T-helper 1 cell treated with Interleukin-12 subunit alpha and Interleukin-12 subunit beta and Interleukin-4 antibody, amounts not matched to agents 30 μg/mL and 1 μg/mL, for 36 hours (primary cell): ENCODE data around the gene LIMK2.
"Not testable (repeated sequence)": the region's sequence is repeated elsewhere in the genome, so short reads cannot be mapped to it uniquely, and the experiment has no call there.

Source experiments
- H3K27ac Mint-ChIP-seq: one replicate; pipeline ENCODE4 v1.8.0; 2021; ENCODE audit warnings: mild to moderate bottlenecking, mixed read lengths
- H3K27me3 Mint-ChIP-seq: one replicate; pipeline ENCODE4 v1.8.0; 2021; ENCODE audit warnings: low read depth, mixed read lengths
- H3K36me3 Mint-ChIP-seq: one replicate; pipeline ENCODE4 v1.8.0; 2021; ENCODE audit warnings: low read depth, mixed read lengths
- H3K4me1 Mint-ChIP-seq: one replicate; pipeline ENCODE4 v1.8.0; 2021; ENCODE audit warnings: low read depth, mixed read lengths
- H3K4me3 Mint-ChIP-seq: one replicate; pipeline ENCODE4 v1.8.0; 2021; ENCODE audit warnings: mild to moderate bottlenecking, moderate library complexity, mixed read lengths
- H3K9me3 Mint-ChIP-seq: one replicate; pipeline ENCODE4 v1.8.0; 2021; ENCODE audit warnings: mixed read lengths

The LIMK2 gene

DNA sequence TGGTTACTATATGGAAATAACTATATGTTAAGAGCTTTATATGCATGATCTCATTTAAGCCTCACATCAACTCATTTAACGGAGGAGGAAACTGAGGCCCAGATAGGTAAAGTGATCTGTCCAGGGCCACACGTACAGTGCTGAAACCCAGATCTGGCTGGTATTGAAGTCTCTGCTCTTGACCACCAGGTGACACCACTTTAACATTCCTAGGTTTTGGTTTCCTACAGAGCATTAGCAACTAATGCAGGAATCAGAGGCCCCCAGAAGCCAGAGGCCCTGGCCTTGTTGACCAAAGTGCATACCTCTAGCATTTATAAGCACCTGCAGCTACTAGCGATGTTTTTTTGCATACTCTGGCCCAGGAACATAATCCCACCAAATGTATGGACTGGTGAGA is 12.9 kb upstream of the LIMK2 start:
- no peak overlapping the region for H3K27ac Mint-ChIP-seq
- no peaks in the 10 kb centered on the region for H3K4me1 Mint-ChIP-seq
- H3K9me3 Mint-ChIP-seq, result no peaks in the 10 kb centered on the region
- peaks cover 17% of the 10 kb centered on the region for H3K36me3 Mint-ChIP-seq
- H3K27me3 Mint-ChIP-seq, result no peaks in the 10 kb centered on the region
- H3K4me3 Mint-ChIP-seq, result no peak overlapping the region

DNA sequence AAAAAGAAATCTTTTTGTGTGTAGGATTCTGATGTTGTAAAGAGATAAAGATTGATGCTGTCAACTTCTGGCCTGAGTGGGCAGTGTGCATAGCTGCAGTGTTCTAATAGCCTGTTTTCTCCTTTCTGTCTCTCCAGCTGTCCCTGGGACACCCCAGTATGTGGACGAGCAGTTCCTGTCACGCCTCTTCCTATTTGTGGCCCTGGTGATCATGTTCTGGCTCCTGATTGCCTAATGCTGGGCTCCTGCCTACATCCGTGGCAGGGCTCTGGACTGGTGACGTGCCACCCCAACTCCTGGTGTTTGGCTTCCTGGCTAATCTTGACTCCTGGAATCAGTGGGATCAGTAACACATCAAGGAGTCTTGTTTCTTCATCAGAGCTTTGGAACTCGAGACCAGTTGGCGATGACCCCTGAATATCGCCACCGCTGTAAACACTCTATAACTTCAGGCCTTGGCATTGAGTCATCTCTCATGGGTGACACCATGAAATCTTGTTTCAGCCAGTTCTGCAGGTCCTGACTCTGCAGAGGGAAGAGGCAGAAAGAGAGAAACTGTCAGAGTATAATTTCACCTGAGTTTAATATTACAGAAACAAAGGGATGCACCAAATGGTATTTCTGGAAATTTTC is 7.6 kb upstream of the LIMK2 start:
- not testable (repeated sequence) for H3K4me1 Mint-ChIP-seq, H3K9me3 Mint-ChIP-seq, H3K27me3 Mint-ChIP-seq, H3K27ac Mint-ChIP-seq, H3K4me3 Mint-ChIP-seq
- H3K36me3 Mint-ChIP-seq, result peaks cover 15% of the 10 kb centered on the region

DNA sequence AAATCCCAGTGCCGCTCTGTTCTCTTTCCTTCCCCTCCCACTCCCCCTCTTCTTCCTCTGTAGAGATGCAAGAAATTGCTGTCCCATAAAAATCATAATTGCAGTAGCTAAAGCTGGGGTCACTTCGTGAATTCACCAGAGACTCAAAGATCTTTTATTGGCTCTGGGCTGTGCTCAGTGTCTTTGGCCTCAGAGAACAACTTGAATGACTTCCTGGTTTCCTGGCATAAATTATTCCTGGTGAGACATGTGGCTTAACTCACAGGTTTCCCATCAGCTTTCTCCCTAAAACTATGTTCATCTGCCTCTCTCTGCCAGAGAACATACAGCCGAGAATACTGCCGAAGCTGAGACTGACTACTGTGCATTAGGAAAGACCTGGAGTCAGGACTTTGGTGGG is 7.0 kb upstream of the LIMK2 start:
- H3K27ac Mint-ChIP-seq, H3K4me3 Mint-ChIP-seq, H3K9me3 Mint-ChIP-seq, H3K4me1 Mint-ChIP-seq, H3K27me3 Mint-ChIP-seq: not testable (repeated sequence)
- peaks cover 15% of the 10 kb centered on the region for H3K36me3 Mint-ChIP-seq

DNA sequence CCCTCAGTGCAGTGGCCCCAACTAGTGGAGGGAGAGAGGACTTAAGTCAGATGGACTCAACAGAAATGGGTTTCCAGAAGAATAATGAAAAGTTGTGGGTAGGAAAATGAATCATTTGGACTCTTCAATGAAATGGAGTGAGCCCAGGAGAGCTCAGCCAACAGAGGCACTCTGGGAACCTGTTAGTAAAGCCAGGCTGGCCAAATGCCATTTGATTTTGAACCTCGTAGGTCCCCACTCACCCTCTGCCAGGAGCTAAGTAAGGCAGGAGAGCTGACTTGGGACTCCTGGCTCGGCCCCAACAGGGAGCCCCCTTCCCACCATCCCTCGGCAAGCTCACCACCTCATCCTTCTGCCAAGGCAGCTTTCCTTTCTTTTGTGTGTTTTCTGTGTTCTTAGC is 5.6 kb upstream of the LIMK2 start:
- H3K9me3 Mint-ChIP-seq, H3K27ac Mint-ChIP-seq, H3K4me3 Mint-ChIP-seq, H3K27me3 Mint-ChIP-seq: not testable (repeated sequence)
- Mint-ChIP-seq H3K4me1 (peaks cover 16% of the 10 kb centered on the region), H3K36me3 (peaks cover 13% of the 10 kb centered on the region)

DNA sequence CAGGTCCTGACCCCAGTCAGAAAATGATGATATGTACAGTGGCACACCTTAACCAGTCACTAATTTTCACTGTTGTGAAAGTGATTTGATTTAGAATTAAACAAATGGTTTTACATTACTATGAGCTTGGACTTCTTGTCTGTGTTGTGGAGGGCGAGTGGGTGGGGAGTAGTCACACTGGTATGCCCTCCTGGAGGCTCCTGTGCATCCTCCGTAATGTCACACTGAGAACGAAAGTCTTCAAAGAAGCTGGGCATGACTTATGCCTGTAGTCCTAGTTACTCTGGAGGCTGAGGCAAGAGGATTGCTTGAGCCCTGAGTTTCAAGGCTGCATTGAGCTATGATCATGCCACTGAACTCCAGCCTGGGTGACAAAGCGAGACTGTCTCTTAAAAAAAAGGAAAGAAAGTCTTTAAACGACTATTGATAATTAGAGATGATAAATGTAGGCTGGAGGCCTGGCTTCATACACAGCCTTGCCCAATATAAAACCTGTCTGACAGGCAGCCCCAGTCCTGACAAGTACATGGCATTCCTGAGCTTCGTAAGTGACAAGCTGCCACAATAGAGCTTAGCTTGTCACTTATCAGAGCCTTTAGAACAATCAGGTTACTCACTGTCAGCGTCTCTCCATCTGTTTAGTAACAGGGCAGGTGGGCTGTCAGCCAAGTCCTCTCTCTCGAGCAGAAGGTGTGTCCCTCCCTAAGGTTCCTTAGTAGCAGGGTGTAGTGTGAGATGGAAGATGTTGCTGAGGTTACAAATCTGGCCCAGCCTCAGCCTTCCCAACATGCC is 5.0 kb upstream of the LIMK2 start:
- H3K27ac Mint-ChIP-seq, result no peak overlapping the region
- H3K27me3 Mint-ChIP-seq, result no peaks in the 10 kb centered on the region
- no peaks in the 10 kb centered on the region for H3K9me3 Mint-ChIP-seq
- H3K4me1 Mint-ChIP-seq, result peaks cover 19% of the 10 kb centered on the region
- H3K4me3 Mint-ChIP-seq, result no peak overlapping the region
- H3K36me3 Mint-ChIP-seq, result peaks cover 11% of the 10 kb centered on the region

DNA sequence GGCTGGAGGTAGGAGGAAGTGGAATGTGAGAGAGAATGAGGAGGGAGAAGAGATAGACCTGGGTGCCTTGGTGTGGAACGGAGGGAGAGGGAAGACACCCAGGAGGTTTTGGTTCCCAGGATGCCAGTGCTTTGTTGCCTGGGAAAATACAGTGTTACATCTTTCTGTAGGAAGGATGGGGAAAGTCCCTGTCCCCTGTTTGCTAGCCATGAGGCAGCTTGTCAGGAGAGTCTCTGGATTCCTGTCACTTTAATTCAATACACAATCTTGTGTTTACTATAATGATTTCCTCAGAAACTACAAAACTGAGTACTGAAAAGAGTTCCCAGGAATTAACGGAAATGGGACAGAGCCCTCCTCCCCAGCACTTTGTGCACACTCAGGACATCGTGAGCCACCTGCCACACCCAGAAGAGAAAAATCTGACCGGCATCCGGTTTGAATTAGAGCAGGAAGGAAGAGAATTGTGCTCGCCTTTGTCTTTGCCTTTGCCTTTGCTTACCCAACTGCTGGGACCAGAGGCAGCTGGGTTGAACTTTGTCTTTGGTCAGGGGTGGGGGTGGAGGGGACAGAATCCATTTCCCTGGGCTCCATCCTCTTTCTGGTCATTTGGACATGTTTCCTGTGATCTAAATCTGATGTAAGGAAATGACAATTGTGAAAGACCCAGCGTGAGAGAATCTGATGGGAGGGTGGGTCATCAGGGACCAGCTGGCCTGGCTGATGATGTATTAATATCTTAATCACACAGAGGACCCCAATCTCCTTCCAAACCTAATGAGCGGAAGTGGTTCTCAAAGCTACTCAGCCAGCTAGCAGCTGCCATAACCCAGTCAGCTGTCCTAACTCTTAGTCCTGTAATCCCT is 1.3 kb upstream of the LIMK2 start:
- H3K9me3 Mint-ChIP-seq, result no peaks in the 10 kb centered on the region
- H3K4me3 Mint-ChIP-seq, result peak overlapping the region; percentile 84
- peak overlapping the region; percentile 90 for H3K27ac Mint-ChIP-seq
- H3K27me3 Mint-ChIP-seq, result no peaks in the 10 kb centered on the region
- peaks cover 9% of the 10 kb centered on the region for H3K36me3 Mint-ChIP-seq
- peaks cover 35% of the 10 kb centered on the region for H3K4me1 Mint-ChIP-seq

DNA sequence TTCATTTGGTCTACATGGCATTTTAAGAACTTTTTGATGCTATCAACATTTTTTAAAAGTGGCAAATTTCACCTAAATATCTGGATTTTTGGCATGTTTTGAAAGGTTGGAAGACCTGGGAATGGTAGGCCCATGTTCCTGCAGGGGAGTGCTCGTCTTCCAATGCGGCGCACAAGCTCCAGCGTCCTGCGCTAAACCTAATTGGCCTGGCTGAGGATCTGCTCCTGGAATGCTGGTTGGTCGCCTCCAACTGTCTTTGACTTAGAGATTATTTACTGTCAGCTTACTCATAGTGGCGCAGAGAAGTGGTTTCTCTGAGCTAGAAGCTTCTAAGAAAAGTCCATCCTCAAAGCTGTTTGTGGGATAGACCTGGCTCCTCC is 626 bp upstream of the LIMK2 start:
- peak overlapping the region; percentile 90 for H3K27ac Mint-ChIP-seq
- H3K36me3 Mint-ChIP-seq, result peaks cover 9% of the 10 kb centered on the region
- H3K9me3 Mint-ChIP-seq, result no peaks in the 10 kb centered on the region
- H3K4me3 Mint-ChIP-seq, result peak overlapping the region; percentile 84
- H3K27me3 Mint-ChIP-seq, result no peaks in the 10 kb centered on the region
- peaks cover 40% of the 10 kb centered on the region for H3K4me1 Mint-ChIP-seq

DNA sequence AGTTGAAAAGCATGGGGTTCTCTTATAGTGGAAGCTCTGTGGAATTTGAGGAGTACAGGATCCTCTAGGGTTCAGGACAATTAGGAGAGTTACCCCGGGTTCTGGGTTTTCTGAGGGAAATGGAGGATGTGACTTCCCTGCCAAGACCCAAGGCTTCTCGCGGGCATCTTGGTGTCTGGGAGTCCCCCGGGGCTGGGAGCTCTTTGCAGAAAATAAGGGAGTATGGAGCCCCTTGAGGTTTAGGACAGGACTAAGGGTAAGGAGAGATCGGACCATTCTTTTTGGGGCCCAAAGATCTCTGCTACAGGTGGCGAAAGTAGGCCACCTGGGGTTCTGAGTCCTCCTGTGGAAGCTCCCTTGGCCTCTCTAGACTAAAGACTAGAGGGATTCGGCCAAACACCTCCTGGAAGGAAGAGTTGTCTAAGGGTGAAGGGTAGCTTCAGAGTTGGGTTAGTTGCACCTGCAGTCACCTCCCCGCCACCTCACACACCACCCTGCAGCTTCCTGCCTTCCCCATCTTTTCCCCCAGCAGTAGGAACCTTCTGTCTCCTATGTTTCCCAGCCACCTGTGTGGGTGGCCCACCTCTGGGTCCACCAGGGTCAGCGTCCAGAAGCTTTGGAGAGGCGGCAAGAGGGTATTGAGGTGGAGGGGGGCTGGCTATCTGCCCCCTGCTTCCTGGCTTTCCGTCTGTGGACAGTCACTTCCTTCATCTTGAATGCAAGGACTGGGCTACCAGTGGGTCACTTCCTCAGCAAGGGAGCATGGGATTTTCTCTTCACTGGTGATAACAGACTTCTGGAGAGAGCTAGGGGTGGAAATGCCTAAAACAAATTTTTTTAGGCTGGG is 908 bp downstream of the LIMK2 start:
- no peaks in the 10 kb centered on the region for H3K9me3 Mint-ChIP-seq

DNA sequence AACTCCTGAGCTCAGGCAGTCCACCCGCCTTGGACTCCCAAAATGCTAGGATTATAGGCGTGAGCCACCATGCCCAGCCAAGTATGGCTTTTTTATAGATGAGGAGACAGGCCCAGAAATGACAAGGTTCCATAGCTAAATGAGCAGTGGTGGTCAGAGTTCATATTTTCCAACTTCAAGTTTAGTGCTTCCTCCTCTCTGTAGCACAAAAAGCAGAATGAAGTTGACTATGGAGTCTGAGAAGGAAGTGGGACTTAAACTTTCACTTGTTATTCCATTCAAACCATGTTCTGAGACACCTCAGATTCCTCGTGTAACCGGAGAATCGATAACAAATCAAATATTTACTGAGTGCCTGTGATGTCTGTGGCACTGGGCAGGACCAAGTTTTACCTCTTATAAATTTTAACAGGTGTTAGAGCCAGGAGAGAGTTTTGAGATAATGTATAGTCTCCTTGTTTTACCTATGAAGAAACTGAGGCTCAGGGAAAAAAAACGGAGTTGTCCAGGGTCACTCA is 3.0 kb downstream of the LIMK2 start:
- H3K4me3 Mint-ChIP-seq, result no peak overlapping the region
- H3K9me3 Mint-ChIP-seq, result no peaks in the 10 kb centered on the region
- no peaks in the 10 kb centered on the region for H3K27me3 Mint-ChIP-seq
- H3K27ac Mint-ChIP-seq, result no peak overlapping the region
- H3K4me1 Mint-ChIP-seq, result peaks cover 53% of the 10 kb centered on the region
- H3K36me3 Mint-ChIP-seq, result peaks cover 9% of the 10 kb centered on the region

More for the DNA sequence above, 908 bp downstream of the LIMK2 start:
- peaks cover 11% of the 10 kb centered on the region for H3K36me3 Mint-ChIP-seq
- peak overlapping the region; percentile 90 for H3K27ac Mint-ChIP-seq
- H3K4me1 Mint-ChIP-seq, result peaks cover 46% of the 10 kb centered on the region
- peak overlapping the region; percentile 84 for H3K4me3 Mint-ChIP-seq
- H3K27me3 Mint-ChIP-seq, result no peaks in the 10 kb centered on the region

DNA sequence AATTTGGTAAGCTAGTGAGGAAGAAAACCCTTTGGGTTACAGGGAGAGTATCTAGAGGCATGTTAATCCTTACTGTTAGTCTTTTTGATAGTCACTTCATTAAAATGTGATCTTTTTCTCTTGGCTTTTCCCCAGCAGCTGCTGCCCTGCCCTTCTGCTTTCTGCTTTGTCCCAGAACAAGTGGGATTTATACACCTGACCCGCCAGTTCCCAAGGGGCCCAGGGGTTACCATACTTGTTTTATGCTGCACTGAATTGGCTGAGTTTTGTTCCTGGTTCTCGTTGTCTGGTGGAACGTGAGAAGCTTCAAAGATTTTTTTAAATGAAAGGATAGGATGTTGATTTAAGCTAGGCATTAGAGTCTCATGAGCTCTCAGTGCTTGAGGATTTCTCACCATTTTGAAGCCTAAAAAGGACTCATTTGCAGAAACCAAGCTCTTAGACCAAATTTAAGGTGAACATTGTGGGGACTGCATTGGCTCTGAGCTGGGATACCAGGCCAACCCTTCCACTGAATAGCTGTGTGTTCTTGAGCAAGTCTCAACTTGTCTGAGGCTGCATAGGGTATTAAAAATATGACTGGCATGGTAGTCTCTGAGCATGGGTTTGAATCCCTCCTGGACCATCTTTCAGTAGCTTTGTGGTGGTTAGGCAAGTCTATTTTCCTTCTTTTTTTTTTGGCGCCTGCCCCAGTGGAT is 6.6 kb downstream of the LIMK2 start:
- Mint-ChIP-seq H3K9me3 (no peaks in the 10 kb centered on the region), H3K27me3 (no peaks in the 10 kb centered on the region), H3K4me3 (no peak overlapping the region), H3K4me1 (peaks cover 47% of the 10 kb centered on the region), H3K27ac (peak overlapping the region; percentile 76), H3K36me3 (peaks cover 14% of the 10 kb centered on the region)

DNA sequence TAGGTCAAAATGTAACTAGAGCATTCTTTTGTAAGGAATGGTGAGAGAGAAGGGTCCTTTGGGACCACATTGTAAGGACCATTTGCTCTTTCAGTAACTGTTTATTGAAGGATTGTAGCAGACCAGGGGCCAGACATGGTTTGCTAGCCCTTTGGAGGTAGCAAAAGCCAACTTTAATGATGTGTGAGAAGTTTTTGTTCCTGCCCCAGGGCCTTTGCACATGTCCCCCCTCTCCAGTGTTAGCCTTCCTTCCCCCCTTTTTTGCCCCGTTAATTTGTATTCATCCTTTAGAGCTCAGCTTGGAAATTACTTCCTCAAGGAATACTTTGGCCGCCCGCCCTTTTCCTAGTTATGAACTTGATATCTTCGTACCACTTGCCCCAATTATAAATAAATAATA is 9.0 kb downstream of the LIMK2 start:
- Mint-ChIP-seq H3K4me1 (peaks cover 49% of the 10 kb centered on the region), H3K36me3 (peaks cover 14% of the 10 kb centered on the region), H3K9me3 (no peaks in the 10 kb centered on the region), H3K27ac (no peak overlapping the region), H3K27me3 (no peaks in the 10 kb centered on the region), H3K4me3 (no peak overlapping the region)

DNA sequence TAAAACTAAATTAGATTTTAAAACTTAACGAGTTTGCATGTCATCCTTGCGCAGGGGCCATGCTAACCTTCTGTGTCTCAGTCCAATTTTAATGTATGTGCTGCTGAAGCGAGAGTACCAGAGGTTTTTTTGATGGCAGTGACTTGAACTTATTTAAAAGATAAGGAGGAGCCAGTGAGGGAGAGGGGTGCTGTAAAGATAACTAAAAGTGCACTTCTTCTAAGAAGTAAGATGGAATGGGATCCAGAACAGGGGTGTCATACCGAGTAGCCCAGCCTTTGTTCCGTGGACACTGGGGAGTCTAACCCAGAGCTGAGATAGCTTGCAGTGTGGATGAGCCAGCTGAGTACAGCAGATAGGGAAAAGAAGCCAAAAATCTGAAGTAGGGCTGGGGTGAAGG is 10.6 kb downstream of the LIMK2 start:
- H3K36me3 Mint-ChIP-seq, result peaks cover 18% of the 10 kb centered on the region
- H3K9me3 Mint-ChIP-seq, result no peaks in the 10 kb centered on the region
- H3K4me3 Mint-ChIP-seq, result no peak overlapping the region
- peaks cover 48% of the 10 kb centered on the region for H3K4me1 Mint-ChIP-seq
- H3K27ac Mint-ChIP-seq, result peak overlapping the region; percentile 50
- no peaks in the 10 kb centered on the region for H3K27me3 Mint-ChIP-seq

DNA sequence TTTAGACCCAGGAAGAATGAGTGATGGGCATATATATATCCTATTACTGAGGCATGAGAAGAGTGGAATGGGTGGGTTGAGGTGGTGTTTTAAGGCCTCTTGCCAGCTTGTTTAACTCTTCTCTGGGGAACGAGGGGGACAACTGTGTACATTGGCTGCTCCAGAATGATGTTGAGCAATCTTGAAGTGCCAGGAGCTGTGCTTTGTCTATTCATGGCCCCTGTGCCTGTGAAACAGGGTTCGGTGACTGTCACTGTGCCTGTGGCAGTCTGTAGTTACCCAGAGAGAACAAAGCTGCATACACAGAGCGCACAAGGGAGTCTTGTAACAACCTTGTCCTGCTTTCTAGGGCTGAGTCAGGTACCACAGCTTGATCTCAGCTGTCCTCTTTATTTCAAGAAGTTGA is 11.7 kb downstream of the LIMK2 start:
- Mint-ChIP-seq H3K4me3 (no peak overlapping the region), H3K27me3 (no peaks in the 10 kb centered on the region), H3K9me3 (no peaks in the 10 kb centered on the region), H3K4me1 (peaks cover 40% of the 10 kb centered on the region), H3K27ac (peak overlapping the region; percentile 39), H3K36me3 (peaks cover 17% of the 10 kb centered on the region)
